OCI-M2 (cell line): Measurements from ENCODE around the gene NAGPA.
"Not testable (repeated sequence)": the region's sequence is repeated elsewhere in the genome, so short reads cannot be mapped to it uniquely, and the experiment has no call there.

Experiments used
- DNase-seq: peaks from one replicate; lab custom pipeline; 2025; ENCODE audit not compliant: unreplicated experiment; lab: John Stamatoyannopoulos, UW

The NAGPA gene

DNA sequence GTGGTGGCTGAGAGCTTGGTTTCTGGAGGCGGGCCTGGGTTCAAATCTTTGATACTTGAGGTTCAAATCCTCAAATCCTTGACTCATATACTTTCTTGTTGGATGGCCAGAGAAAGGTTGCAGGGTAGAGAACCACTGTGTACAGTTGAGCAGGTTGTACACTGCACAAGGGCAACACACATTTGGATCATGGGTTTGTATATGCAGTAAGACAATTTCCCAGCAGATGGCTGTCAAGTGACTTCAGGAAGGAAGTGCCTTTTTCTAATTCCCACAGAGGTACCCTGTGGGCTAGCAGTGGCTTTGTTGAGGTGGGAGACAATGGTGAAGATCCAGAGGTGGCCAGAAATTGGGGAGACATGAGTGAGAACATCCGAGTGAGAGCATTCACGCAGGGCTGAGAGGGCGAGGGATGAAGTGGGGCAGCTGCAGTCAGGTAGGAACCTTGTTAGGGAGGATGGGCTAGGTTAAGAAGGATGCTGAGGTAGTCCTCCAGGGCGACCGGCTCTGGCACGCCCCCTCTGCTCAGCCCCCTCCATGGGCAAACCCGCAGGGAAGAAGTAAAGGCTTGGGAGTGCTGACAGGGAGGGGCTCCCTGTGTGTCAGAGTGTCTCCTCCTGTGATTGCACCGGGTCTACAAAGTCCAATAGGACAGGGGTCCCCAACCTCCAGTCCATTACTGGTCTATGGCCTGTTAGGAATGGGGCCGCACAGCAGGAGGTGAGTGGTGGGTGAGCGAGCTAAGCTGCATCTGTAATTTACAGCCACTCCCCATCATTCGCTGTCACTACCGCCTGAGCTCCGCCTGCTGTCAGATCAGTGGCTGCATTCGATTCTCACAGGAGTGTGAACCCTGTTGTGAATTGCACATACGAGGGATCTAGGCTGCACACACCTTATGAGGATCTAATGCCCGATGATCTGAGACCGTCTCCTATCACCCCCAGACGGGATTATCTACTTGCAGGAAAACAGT lies 29.3 kb upstream of the NAGPA start:
- DNase-seq, result no peak

DNA sequence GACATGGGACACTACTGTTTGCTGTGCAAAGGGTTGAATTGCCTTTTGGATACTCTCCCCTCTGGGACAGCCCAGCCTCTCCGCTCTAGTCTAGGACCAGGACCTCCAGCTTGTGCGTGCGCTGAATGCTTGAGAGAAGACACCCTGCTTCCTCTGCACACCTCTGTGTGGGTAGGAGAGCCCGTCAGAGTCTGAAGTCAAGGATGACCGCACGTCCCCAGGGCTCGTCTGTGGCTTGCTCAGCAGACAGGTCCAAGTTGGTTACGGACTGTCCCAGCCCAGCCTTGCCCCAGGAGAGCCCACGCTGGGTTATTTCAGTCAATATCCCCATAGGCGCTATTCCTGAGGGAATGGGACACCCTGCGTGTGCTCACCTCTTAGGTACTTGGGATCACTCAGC lies 28.3 kb upstream of the NAGPA start:
- no peak for DNase-seq

DNA sequence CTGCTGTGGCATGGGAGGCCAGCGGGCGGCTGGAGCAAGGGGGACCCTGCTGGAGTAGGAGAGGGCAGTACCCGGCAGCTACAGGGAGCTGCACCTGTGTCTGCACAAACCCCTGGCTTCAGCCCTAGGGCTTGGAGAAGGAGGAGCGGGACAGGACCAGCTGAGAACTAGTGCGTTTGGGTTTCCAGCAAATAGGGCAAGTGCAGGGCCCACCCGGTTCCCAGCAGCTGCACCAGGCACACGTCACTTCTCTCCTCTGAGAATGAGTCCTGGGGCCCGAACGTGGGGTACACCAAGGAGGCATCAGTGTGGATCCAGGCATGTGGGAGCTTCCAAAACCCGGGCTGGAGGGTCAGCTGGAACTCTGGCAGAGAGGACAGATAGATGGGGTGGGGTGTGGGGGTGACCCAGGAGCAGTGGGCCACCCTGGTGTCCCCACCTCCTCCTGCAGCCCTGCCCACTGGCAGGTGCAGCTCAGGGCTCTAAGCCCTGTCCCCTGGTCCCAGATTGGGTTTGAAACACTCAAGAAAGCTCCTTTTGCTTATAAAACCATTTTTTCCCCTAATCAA lies 26.4 kb upstream of the NAGPA start:
- DNase-seq, result no peak

DNA sequence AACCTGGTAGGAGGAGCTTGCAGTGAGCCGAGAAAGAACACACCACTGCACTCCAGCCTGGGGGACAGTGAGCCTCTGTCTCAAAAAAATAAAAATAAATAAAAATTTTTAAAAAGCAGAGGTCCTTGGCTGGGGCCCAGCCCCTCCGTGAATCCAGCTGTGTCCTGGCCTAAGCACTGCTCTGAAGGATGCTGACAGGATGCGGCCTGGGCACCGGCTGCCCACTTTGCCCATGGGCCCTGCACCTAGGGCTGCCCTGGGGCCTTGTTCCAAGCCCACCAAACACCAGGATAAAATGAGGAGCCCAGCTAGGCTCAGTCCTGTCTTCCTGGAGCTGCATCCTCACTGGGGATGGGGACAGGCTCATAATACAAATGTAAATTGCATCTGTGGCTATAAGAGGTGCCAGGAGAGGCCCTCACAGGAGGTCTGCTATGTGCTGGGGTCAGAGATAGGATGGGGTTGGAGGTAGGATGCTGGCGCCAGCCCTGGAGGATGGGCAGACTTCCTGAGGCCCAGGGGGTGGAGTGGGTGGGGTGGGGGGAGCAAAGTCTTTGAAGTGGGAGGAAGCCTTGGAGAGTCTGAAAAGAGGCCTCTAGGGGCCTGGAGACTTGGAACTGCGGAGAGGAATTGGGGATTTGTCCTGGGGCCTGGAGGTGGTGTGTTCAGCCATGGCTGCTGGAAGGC lies 25.8 kb upstream of the NAGPA start:
- no peak for DNase-seq

DNA sequence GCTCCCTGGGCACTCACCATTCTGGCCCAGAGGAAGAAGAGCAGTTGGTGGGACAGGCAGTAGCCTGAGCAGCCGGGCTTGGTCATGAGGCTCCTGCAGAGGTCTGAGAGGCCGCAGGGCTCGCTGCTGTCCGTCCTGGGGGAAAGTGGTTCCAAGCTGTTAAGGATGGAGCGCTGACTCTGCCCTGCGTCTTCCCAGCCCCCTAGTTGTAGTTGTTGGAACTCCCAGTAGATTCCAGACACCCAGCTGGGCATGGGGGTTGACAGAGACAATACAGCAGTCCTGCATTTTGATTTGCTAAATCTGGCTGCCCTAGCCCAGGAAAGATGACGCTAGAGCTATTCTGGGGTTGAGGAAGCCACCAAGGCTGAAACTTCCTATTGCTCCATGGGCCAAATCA lies 24.7 kb upstream of the NAGPA start:
- no peak for DNase-seq

DNA sequence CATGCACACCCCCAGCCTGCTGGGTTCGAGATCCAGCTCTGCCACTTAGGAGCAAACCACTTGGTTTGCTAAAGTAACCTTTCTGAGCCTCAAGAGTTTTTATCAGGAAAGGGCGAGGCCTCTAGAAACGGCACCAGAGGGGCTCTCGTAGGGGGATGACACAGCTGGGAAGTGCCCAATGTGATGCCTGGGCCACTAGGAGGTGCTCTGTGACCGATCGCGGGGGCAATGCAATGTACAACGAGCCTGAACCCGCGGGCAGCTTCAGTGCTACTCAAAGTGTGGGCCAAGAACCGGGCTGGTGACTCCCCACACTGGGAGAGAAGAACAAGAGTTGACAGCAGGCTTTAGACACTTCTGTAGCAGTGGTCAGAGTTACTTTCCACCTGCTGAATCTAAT lies 22.6 kb upstream of the NAGPA start:
- DNase-seq, result no peak

DNA sequence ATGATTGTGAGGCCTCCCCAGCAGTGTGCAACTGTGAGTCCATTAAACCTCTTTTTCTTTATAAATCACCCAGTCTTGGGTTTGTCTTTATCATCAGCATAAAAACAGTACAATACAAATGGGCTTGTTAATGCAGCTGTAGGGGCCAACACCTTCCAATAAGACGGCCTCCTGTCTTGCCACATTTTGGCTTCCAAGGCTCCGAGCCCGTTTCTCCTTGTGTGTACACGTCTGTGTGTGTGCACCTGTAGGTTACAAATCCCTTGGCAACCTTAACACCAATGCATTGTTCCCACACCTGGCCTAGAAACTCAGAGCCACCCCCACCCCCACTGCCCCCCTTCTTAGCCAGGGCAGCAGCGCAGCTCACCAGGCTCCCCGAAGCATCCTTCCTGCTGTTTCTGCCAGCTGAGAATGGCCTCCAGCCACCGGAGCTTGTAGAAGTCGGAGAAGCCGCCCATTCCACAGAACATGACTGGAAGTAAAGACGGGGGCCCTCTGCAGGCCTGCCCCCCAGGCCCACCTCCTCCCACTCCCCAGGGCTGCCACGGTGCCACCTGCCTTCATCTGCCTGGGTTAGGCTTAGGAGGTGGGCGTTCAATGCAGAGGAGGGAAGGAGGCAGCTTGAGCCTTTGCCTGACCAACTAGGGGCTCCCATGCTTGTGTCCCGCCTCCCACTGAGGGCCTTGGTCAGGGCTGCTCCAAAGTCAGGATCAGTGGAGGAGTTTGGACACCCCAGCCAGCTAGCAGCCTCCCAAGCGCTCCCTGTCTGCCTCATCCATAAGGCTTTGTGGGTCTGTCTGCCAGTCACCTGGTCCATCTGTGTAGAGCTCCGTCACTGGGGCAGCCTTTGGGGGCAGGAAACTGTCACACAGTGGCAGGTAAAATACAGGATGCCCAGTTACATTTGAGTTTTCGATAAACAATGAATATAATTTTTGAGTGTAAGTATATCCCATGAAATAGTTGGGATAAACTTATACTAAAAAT lies 21.4 kb upstream of the NAGPA start:
- no peak for DNase-seq

DNA sequence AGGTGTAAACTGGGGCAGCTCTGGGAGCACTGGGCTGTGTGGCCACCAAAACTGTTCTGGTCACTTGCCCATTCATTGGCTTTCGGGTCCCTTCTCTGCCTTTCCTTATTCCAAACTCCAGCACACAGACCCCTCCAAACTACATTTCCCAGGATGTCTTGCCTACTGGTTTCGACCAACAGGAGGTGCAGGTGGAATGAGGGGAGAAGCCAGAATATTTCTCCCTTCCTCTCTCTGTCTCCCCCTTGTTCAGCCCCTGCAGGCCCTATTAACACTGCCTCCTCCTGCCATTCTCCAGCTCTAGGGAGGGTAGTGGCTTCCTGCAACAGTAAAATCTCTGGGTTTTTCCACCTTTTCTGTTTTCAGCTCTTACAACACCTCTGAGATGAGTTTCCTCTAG lies 13.2 kb upstream of the NAGPA start:
- DNase-seq, result no peak

DNA sequence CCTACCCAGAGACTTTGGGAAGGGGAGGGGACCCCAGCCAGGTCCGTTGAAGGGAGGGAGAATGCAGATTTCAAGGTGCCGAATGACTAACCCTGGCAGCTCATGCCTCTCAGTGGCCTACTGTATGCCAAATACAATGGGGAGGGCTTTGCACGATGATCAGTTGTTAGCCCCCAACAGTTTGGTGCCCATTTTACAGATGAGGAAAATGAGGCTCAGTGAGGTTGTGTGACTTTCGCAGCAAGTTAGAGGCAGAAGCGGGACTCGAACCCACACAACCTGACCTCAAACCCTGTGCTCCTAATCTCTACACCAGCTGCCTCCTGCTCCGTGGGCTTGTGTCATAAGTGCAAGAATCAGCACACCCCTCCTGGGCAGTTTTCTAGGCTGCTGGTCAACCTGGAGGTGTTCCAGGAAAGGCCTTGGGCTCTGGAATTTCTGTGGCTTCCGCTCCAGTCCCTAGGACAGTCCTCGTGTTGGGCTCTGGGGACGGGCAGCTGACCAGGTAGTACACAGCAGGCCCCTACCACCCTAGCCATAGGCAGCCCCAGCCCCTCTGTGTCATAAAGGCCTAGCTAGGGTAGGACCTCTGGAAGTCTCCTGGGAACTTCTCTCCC lies 11.9 kb upstream of the NAGPA start:
- DNase-seq, result no peak

DNA sequence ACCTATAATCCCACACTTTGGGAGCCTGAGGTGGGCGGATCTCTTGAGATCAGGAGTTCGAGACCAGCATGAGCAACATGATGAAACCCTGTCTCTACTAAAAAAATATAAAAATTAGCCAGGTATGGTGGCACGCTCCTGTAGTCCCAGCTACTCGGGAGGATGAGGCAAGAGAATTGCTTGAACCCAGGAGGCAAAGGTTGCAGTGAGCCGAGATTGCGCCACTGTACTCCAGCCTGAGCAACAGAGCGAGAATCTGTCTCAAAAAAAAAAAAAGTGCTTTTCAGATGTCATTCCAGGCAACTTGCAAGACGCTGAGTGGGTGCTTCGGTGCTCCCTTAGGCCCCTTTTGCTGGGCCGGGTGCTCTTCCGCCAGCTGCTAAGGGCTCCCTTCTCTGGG lies 10.8 kb upstream of the NAGPA start:
- not testable (repeated sequence) for DNase-seq

DNA sequence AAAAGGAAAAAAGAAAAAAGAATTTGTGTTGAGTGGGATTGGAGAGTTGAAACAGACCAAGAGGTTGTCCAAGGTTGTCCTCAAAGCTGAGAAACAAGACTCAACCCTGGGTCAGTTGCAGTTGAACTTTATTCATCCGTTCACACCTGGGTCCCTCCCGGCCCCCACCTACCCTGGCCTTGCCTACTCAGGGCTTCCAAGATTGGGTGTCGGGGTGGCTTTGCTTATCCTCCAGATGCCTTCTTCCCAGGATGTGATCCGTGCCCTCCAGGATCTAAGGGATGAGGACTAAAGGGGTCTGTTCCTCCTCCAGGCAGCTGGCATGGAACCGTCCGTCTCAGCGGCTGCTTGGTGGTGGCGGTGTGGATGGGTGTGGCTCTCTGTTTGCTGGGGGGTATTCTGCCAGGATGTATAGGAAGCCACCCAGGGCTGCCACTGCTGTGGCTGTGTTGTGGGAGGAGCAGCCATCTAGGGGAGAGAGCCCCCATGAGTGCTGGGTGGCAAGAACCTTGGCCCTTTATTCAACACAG lies 10.3 kb upstream of the NAGPA start:
- DNase-seq, result no peak

DNA sequence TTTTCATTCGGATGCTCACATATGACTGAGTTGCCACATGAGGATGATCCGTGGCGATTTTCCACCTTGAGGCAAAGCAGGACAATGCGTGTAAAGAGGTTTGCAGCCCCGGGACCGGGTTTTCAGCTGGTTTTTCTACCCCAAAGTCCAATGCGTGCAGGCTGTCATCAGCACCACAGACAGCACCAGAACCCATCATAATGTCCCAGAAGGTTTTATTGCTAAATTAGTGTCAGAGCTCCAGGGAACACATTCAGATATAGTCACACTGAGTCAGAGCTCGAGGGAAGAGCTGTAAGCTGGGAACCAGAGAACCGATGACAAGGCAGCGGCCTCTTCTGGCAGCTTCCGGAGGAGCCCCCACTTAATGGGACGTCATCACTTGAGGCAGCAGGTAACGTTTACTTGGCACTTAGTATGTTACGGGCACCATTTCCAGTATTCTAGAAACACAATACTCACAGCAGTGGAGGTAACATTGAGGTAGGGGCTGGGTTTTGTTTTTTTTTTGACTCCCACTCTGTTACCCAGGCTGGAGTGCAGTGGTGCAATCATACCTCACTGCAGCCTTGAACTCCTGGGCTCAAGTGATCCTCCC lies 8.9 kb upstream of the NAGPA start:
- no peak for DNase-seq

DNA sequence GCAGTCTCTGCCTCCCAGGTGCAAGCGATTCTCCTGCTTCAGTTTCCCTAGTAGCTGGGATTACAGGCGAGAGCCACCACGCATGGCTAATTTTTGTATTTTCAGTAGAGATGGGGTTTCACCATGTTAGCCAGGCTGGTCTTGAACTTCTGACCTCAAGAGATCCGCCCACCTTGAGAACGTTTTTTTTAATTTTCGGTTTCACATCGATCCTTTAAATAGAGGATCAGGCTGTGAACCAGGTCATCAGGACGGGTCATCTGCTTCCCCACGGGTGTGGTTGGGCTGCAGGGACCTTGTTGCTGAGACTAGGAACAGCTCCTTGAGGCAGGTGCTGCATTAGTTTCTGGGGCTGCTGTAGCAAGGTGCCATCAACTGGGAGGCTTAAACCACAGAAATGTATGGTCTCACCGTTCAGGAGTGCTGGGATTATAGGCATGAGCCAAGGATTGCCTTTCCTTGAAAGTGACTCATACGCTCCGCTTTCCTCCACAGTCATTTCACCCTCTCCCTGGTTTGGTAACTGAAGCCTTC lies 7.9 kb upstream of the NAGPA start:
- no peak for DNase-seq

DNA sequence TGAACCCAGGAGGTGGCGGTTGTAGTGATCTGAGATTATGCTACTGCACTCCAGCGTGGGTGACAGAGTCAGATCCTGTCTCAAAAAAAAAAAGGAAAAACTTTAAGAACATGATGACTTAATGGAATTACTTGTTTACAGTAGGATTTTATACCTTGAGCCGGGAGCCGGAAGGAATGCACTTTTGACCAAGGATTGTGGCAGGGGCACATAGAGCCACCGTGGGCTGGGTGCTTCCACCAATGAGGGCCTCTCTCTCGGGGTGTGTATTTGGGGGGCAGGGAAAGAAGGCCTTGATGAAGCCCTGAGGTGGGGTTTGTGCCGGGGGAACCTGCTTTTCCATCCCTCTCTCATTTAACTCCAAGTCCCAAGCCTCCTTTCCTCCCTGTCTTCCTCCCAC lies 6.7 kb upstream of the NAGPA start:
- DNase-seq, result no peak

DNA sequence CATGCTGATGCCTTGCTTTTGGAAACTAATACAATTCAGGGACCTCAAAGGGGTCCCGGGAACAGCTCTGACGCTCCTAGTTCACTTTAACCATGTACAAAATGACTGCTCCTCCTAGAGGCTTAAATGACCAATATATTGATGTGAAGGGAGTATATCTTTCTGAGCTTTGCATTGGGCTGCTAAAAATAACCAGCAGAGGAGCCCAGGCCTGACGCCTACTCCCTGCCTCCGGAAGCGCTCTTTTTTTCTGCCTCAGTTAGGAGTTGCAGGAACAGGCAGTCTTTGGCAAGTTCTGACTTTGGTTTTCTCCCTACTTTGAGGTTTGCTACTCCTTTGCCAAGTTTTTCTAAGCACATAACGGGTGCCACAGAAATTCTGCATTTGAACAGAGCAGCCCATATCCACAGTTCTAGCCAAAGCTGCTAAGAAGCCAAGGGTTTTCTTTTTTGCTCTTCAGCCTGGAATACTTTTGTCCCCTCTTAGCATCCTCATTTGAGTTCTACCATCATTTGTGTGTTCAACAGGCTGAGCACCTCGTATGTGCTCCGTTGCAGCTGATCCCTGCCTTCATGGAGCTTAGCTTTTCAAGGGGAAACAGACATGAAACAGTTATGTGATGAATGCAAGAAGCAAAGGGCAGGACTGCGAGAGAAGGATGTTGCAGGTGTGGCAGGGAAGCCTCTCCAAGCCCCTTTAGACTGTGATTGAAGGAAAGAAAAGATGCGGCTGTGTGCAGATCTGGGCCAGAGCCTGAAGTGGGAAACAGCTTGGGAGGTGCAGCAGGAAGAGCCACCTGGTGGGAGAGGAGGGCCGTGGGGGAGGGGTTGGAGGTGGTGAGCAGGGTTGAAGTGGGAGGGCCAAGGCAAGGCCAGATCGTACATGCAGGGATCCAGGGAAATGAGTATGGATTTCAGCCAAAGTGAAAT lies 2.8 kb upstream of the NAGPA start:
- DNase-seq, result no peak

DNA sequence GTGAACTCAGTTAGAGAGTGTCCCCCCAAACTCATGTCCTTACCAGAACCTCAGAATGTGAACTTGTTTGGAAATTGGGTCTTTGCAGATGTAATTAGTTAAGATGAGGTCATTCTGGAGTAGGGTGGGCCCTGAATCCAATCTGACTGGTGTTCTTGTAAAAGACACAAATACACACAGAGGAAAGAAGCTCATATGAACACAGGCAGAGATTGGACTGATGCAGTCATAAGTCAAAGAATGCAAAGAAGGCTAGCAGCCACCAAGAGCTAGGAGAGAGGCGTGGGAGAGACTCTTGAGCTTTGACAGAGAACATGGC lies 2.1 kb upstream of the NAGPA start:
- no peak for DNase-seq

DNA sequence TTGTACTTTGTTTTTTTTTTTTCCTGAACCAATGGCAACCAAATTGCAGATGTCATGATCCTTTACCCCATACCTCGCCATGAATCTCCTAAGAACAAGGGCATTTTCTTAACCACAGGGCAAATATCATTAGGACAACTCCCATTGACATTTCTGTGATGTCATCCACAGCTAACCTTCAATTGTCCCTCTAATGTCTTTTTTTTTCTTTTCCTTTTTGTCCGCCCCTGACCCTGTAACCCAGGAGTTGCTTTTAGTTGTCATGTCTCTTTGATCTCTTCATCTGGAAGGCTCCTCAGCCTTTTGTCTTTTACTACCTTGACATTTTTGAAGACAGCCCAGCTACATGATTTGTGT lies 410 bp upstream of the NAGPA start:
- DNase-seq, result no peak

DNA sequence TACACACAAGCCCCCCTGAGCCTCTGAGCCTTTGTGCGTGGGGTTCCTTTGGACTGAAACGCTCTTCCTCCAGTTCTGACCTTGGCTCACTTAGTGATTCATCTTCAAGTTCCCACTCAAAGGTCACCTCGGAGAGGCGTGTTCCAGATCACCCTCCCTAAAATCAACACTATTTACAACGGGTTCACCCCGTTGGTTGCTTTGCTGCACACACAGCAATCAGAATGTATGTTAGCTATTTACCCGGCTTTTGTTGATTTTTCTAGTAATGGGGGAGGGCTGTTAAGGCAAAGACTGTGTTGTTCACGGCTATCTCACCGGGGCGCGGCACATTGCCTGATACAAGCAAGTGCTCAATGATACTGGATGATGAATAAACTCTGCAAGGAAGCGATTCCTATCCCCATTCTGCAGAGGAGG lies 977 bp downstream of the NAGPA start:
- DNase-seq, result no peak

DNA sequence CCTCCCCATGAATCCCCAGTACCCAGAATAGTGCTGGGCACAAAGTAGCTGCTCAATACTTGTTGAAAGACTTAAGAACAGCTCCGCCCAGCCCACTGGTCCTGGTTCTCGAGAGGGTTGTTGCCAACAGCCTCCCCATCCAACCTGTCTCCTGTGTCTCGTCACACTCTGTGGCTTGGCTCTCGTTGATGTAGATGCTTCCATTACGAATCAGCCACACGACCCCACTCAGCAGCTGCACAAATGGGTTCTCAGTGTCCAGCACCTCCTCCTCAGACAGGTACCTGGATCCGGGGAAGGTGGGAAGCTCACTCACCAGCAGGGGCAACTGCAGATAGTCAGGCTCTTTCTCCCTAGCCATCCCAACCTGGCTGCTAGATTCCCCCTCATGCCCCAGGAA lies 2.1 kb downstream of the NAGPA start:
- no peak for DNase-seq
